Natural killer cell (primary cell): ENCODE results near the gene IGFBP3. TPM values are rescaled to one million over a fixed set of nuclear protein-coding genes. Genes with fewer than 3 reads are reported as not detected.
"Not testable (repeated sequence)": the region's sequence is repeated elsewhere in the genome, so short reads cannot be mapped to it uniquely, and the experiment has no call there.

Source experiments
- ATAC-seq, 3 donors: fragments of 150-1000 bp in 2 of 3; fragments of 200-7000 bp in 1 of 3; cut with Tn5 transposase; 1 replicate in 1 of 3; 2 replicates in 2 of 3; pipeline ENCODE4 v1.10.0; 2021; ENCODE audit warnings: mild to moderate bottlenecking in 2 of 3, moderate library complexity in 2 of 3
- DNase-seq, 2 donors: peaks; one replicate each; pipeline versions ENCODE4 v3.0.0 to v3.0.0-alpha.2; 2013 to 2021; ENCODE audit warnings: mixed read lengths in 1 of 2
- H3K27ac ChIP-seq: one replicate; pipeline ENCODE4 v1.5.1; 2013; ENCODE audit warnings: mild to moderate bottlenecking, low read length
- H3K27me3 ChIP-seq: one replicate; pipeline ENCODE4 v1.6.1; 2013; ENCODE audit warnings: low read length; ENCODE audit not compliant: control insufficient read depth, insufficient read depth
- H3K36me3 ChIP-seq: one replicate; pipeline ENCODE4 v1.6.1; 2013; ENCODE audit warnings: low read length; ENCODE audit not compliant: control insufficient read depth, insufficient read depth
- H3K4me1 ChIP-seq: one replicate; pipeline ENCODE4 v1.6.1; 2013; ENCODE audit warnings: low read length; ENCODE audit not compliant: control insufficient read depth, insufficient read depth
- H3K4me3 ChIP-seq: one replicate; pipeline ENCODE4 v1.5.1; 2013; ENCODE audit warnings: low read length
- H3K9me3 ChIP-seq: one replicate; pipeline ENCODE4 v1.6.1; 2013; ENCODE audit warnings: low read length; ENCODE audit not compliant: control insufficient read depth, insufficient read depth
- H3K27ac Mint-ChIP-seq, 2 donors: one replicate each; pipeline ENCODE4 v1.8.0; 2022; ENCODE audit warnings: mild to moderate bottlenecking in 2 of 2, mixed read lengths in 2 of 2, moderate library complexity in 1 of 2
- H3K27me3 Mint-ChIP-seq, 2 donors: one replicate each; pipeline ENCODE4 v1.8.0; 2022; ENCODE audit warnings: low read depth in 2 of 2, mixed read lengths in 2 of 2
- H3K36me3 Mint-ChIP-seq: one replicate; pipeline ENCODE4 v1.8.0; 2022; ENCODE audit warnings: mixed read lengths
- H3K4me1 Mint-ChIP-seq, 2 donors: one replicate each; pipeline ENCODE4 v1.8.0; 2022; ENCODE audit warnings: mixed read lengths in 2 of 2
- H3K4me3 Mint-ChIP-seq: one replicate; pipeline ENCODE4 v1.8.0; 2022; ENCODE audit warnings: mild to moderate bottlenecking, moderate library complexity, mixed read lengths
- H3K9me3 Mint-ChIP-seq, 2 donors: one replicate each; pipeline ENCODE4 v1.8.0; 2022; ENCODE audit warnings: mixed read lengths in 2 of 2
- WGBS: methylation state at CpG from one replicate; pipeline ENCODE4 v1.1.7; 2013; ENCODE audit warnings: missing lambda C conversion rate; ENCODE audit not compliant: insufficient coverage; 5-methylcytosine and 5-hydroxymethylcytosine counted together
- intact Hi-C: fragments of 100-400 bp; cut with micrococcal nuclease; formaldehyde crosslinking; loops from one replicate; pipeline ENCODE4 v1.14.2; 2022
- total RNA-seq, 4 donors: library from RNA; stranded (reverse); fragments of 120-200 nt in 1 of 4; gene quantifications; one replicate each; pipeline versions ENCODE4 v1.2.3 to v1.2.4, GENCODE V29; 2013 to 2022
- TF ChIP-seq, protein P1 (sequence below): fragments of 200-600 bp; IDR thresholded peaks from one replicate; pipeline ENCODE4 v1.8.0; 2022; ENCODE audit warnings: antibody characterized with exemption

IGFBP3 gene
- total RNA-seq, 3 donors from 2014 or later (not counting 1 experiment from before 2014, with no cell fraction given): 0.39 to 10.2 (median 1.2) TPM

DNA sequence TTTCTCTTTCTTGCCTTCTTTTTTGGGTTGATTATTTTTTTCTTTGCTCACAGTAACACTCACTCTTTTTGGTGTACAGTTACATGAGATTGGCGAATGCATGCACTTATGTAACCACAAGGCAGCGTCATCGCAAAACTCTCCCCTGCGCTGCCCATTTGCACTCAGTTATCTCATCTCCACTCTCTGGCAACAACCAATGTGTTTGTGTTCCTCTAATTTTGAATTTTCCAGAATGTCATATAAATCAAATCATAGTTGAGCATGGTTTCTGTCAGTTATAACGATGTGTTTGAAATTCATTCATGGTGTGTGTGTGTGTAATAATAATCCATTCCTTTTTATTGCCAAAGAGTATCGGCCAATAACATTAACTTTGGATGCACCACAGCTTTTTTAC lies 23.0 kb upstream of the IGFBP3 start:
- Mint-ChIP-seq H3K36me3 (no peaks in the 10 kb centered on the region), H3K4me3 (no peak overlapping the region), H3K27me3 (no peaks in the 10 kb centered on the region), H3K4me1 (peaks cover 5 to 6% of the 10 kb centered on the region in 2 donors), H3K27ac (no peak overlapping the region), H3K9me3 (peaks cover 4 to 8% of the 10 kb centered on the region in 2 donors)
- intact Hi-C loops: no loop called here
- DNase-seq (no peak), ATAC-seq (no peak)
- Histone ChIP-seq H3K36me3 (no peaks in the 10 kb centered on the region), H3K9me3 (peaks cover 8% of the 10 kb centered on the region), H3K4me1 (peaks cover 10% of the 10 kb centered on the region), H3K27ac (no peak overlapping the region), H3K27me3 (no peaks in the 10 kb centered on the region), H3K4me3 (no peak overlapping the region)
- TF ChIP-seq, protein P1, sequence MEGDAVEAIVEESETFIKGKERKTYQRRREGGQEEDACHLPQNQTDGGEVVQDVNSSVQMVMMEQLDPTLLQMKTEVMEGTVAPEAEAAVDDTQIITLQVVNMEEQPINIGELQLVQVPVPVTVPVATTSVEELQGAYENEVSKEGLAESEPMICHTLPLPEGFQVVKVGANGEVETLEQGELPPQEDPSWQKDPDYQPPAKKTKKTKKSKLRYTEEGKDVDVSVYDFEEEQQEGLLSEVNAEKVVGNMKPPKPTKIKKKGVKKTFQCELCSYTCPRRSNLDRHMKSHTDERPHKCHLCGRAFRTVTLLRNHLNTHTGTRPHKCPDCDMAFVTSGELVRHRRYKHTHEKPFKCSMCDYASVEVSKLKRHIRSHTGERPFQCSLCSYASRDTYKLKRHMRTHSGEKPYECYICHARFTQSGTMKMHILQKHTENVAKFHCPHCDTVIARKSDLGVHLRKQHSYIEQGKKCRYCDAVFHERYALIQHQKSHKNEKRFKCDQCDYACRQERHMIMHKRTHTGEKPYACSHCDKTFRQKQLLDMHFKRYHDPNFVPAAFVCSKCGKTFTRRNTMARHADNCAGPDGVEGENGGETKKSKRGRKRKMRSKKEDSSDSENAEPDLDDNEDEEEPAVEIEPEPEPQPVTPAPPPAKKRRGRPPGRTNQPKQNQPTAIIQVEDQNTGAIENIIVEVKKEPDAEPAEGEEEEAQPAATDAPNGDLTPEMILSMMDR: no peak
- WGBS: over 99% methylated on average over 6 of the region's 6 CpGs

DNA sequence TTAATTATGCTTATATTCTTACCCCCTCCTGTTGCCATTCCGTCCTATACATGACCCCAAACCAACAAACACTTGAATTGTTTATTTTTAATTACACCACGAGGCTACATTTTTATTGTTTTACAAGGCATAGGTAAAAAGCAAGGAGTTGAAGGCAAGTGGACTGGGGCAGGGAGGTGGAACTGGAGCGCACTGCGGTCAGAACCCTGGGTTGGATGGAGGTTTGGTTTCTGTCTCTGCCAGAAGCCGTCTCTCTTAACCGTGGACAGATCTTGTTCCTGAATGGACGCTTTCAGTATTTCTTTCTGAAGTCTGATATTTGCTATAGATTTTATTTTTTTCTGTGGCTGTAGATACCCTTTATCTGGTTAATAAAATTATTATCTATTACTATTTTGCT lies 19.9 kb upstream of the IGFBP3 start:
- TF ChIP-seq, protein P1: no peak
- H3K36me3 Mint-ChIP-seq: no peaks in the 10 kb centered on the region
- Histone ChIP-seq H3K4me3 (peak overlapping the region; percentile 1), H3K9me3 (peaks cover 10% of the 10 kb centered on the region), H3K36me3 (no peaks in the 10 kb centered on the region), H3K27ac (no peak overlapping the region), H3K4me1 (peaks cover 13% of the 10 kb centered on the region), H3K27me3 (no peaks in the 10 kb centered on the region)
- peak in 2 of 3 donors; percentile 12 to 19 for ATAC-seq
- H3K9me3 Mint-ChIP-seq: peaks cover 4 to 8% of the 10 kb centered on the region in 2 donors
- H3K27me3 Mint-ChIP-seq: peaks cover 0 to 6% of the 10 kb centered on the region in 2 donors
- peak overlapping the region in 1 of 2 donors; percentile 39 for H3K27ac Mint-ChIP-seq
- peak overlapping the region; percentile 42 for H3K4me3 Mint-ChIP-seq
- H3K4me1 Mint-ChIP-seq: peaks cover 5 to 11% of the 10 kb centered on the region in 2 donors
- intact Hi-C loops: no loop called here
- WGBS: 63% methylated on average over 4 of the region's 7 CpGs
- no peak for DNase-seq

DNA sequence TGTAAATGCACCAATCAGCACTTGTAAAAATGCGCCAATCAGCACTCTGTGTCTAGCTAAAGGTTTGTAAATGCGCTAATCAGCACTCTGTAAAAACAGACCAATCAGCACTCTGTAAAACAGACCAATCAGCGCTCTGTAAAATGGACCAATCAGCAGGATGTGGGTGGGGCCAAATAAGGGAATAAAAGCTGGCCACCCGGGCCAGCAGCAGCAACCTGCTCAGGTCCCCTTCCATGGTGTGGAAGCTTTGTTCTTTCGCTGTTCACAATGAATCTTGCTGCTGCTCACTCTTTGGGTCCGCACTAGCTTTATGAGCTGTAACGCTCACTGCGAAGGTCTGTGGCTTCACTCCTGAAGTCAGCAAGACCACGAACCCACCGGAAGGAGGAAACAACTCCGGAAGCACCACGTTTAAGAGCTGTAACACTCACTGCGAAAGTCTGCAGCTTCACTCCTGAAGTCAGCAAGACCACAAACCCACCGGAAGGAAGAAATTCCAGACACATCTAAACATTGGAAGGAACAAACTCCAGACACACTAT lies 19.2 kb upstream of the IGFBP3 start:
- H3K9me3 Mint-ChIP-seq, H3K36me3 Mint-ChIP-seq, H3K36me3 ChIP-seq, H3K27me3 ChIP-seq, intact Hi-C loops, H3K27me3 Mint-ChIP-seq: not testable (repeated sequence)
- Mint-ChIP-seq H3K27ac (peak overlapping the region in 1 of 2 donors; percentile 39), H3K4me1 (peaks cover 5 to 11% of the 10 kb centered on the region in 2 donors), H3K4me3 (peak overlapping the region; percentile 42)
- Histone ChIP-seq H3K4me1 (peaks cover 13% of the 10 kb centered on the region), H3K27ac (peak overlapping the region; percentile 14), H3K9me3 (peaks cover 10% of the 10 kb centered on the region), H3K4me3 (peak overlapping the region; percentile 1)
- DNase-seq (peak in 1 of 2 donors; percentile 61), ATAC-seq (peak in 2 of 3 donors; percentile 44 to 59)
- 43% methylated on average over 14 of the region's 14 CpGs for WGBS

DNA sequence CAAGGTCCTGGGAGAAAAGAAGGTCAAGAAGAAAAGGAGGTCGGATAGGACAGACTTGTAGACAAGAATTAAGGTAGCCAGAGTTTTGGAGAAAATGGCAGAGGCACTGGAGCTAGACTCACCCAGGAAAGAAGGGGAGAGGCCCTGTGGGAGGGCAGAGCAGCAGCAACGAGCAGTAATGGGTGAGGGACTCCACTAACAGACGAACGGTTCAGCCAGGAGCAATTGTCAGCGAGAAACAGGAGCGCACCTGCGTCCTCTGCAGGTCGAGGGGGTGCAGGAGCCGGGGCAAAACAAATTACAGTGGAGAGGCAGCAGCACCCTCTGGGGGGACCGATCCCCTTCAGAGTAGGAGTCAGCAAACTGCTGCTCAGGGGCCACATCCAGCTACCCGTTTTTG lies 18.5 kb upstream of the IGFBP3 start:
- WGBS: 89% methylated on average over 11 of the region's 11 CpGs
- Histone ChIP-seq H3K27ac (no peak overlapping the region), H3K27me3 (no peaks in the 10 kb centered on the region), H3K4me3 (no peak overlapping the region), H3K9me3 (peaks cover 10% of the 10 kb centered on the region), H3K36me3 (no peaks in the 10 kb centered on the region), H3K4me1 (peaks cover 13% of the 10 kb centered on the region)
- Mint-ChIP-seq H3K36me3 (no peaks in the 10 kb centered on the region), H3K9me3 (peaks cover 4 to 8% of the 10 kb centered on the region in 2 donors), H3K4me3 (no peak overlapping the region), H3K27ac (no peak overlapping the region), H3K4me1 (peaks cover 5 to 11% of the 10 kb centered on the region in 2 donors), H3K27me3 (peaks cover 0 to 7% of the 10 kb centered on the region in 2 donors)
- TF ChIP-seq, protein P1: no peak
- intact Hi-C loops: no loop called here
- DNase-seq: no peak
- no peak for ATAC-seq
